Measurements from ENCODE around the gene FAM81A. TPM values are rescaled to one million over a fixed set of nuclear protein-coding genes. Genes with fewer than 3 reads are reported as not detected.

The FAM81A gene
- total and polyA plus RNA-seq, 10 donors = 0.77 to 3.0 (median 2.1) TPM

- H3K27ac ChIP-seq = no peak overlapping the region
- peaks cover 0 to 41% (median 5%) of the 10 kb centered on the region in 7 donors for H3K27me3 ChIP-seq (replicated peaks in 1 of 7)
- no peaks in the 10 kb centered on the region for H3K36me3 ChIP-seq
- intact Hi-C loops (cut with DNase I; ENCODE audit: low total_unique reads) = no loop called here
- WGBS, 5 donors = 79 to 93% (median 81%) methylated on average over 6 to 7 of the region's 7 CpGs
- no peaks in the 10 kb centered on the region for H3K9me3 ChIP-seq
- H3K4me3 ChIP-seq = no peak overlapping the region
- TF ChIP-seq POLR2A (IDR thresholded peaks at IDR 0.05) = no peak
- TF ChIP-seq CTCF (IDR thresholded peaks at IDR 0.05 in 8 of 11, conservative IDR thresholded peaks at IDR 0.05 in 3 of 11) = no peak
- TF ChIP-seq POLR2AphosphoS5 (IDR thresholded peaks at IDR 0.05) = no peak
- no peak for DNase-seq
- H3K4me1 ChIP-seq = peaks cover 11 to 36% (median 22%) of the 10 kb centered on the region in 6 donors
Observed at GRCh38 chr15:59439576-59439975, 1.6 kb downstream of the FAM81A start.

- no peak for DNase-seq
- WGBS, 5 donors = 63 to 86% (median 70%) methylated on average over 8 of the region's 8 CpGs
- TF ChIP-seq POLR2AphosphoS5 (IDR thresholded peaks at IDR 0.05) (no peak), CTCF (IDR thresholded peaks at IDR 0.05 in 8 of 11, conservative IDR thresholded peaks at IDR 0.05 in 3 of 11) (no peak), POLR2A (IDR thresholded peaks at IDR 0.05) (no peak)
- Histone ChIP-seq H3K4me3 (no peak overlapping the region), H3K36me3 (no peaks in the 10 kb centered on the region), H3K27me3 (replicated peaks in 1 of 7) (peaks cover 0 to 3% (median 0%) of the 10 kb centered on the region in 7 donors), H3K4me1 (peaks cover 1 to 29% (median 11%) of the 10 kb centered on the region in 6 donors), H3K9me3 (no peaks in the 10 kb centered on the region), H3K27ac (no peak overlapping the region)
- intact Hi-C loops (cut with DNase I; ENCODE audit: low total_unique reads) = no loop called here
Observed at GRCh38 chr15:59443341-59444072, 5.5 kb downstream of the FAM81A start.

GRCh38 chr15:59444081-59444835 lies 6.3 kb downstream of the FAM81A start:
- no peaks in the 10 kb centered on the region for H3K36me3 ChIP-seq
- TF ChIP-seq POLR2A (IDR thresholded peaks at IDR 0.05) = no peak
- TF ChIP-seq CTCF (IDR thresholded peaks at IDR 0.05 in 8 of 11, conservative IDR thresholded peaks at IDR 0.05 in 3 of 11) = no peak
- no peak for TF ChIP-seq POLR2AphosphoS5 (IDR thresholded peaks at IDR 0.05)
- H3K4me1 ChIP-seq = peaks cover 0 to 24% (median 9%) of the 10 kb centered on the region in 6 donors
- H3K9me3 ChIP-seq = no peaks in the 10 kb centered on the region
- no peak for DNase-seq
- intact Hi-C loops (cut with DNase I; ENCODE audit: low total_unique reads) = no loop called here
- WGBS, 5 donors = 83 to 89% (median 87%) methylated on average over 11 of the region's 11 CpGs
- H3K27me3 ChIP-seq (replicated peaks in 1 of 7) = no peaks in the 10 kb centered on the region
- H3K4me3 ChIP-seq = no peak overlapping the region
- no peak overlapping the region for H3K27ac ChIP-seq

GRCh38 chr15:59444980-59445545 lies 7.1 kb downstream of the FAM81A start:
- Histone ChIP-seq H3K4me3 (no peak overlapping the region), H3K27me3 (replicated peaks in 1 of 7) (no peaks in the 10 kb centered on the region), H3K9me3 (no peaks in the 10 kb centered on the region), H3K36me3 (no peaks in the 10 kb centered on the region), H3K4me1 (peaks cover 0 to 24% (median 9%) of the 10 kb centered on the region in 6 donors), H3K27ac (no peak overlapping the region)
- intact Hi-C loops (cut with DNase I; ENCODE audit: low total_unique reads) = no loop called here
- DNase-seq = no peak
- 76 to 85% (median 81%) methylated on average over 11 of the region's 11 CpGs for WGBS, 5 donors
- TF ChIP-seq CTCF (IDR thresholded peaks at IDR 0.05 in 8 of 11, conservative IDR thresholded peaks at IDR 0.05 in 3 of 11) (no peak), POLR2A (IDR thresholded peaks at IDR 0.05) (no peak), POLR2AphosphoS5 (IDR thresholded peaks at IDR 0.05) (no peak)
